MCF 10A (cell line): ENCODE measurements around the gene EXOG. TPM values are rescaled to one million over a fixed set of nuclear protein-coding genes. Genes with fewer than 3 reads are reported as not detected.
A peak's percentile ranks its signal among the peaks of the same experiment; 100 is the strongest.

ENCODE experiments used
- BruUV-seq: library from RNA; stranded (reverse); fragments of 400-500 nt; replicated peaks from 2 replicates; lab custom pipeline; 2021; lab: Mats Ljungman, UMichigan
- CTCF ChIA-PET: fragments of 300-600 bp; sonication (Branson Sonifier 250); formaldehyde crosslinking; extraction: SDS; loops from one replicate; lab custom pipeline; 2021; ENCODE audit warnings: antibody characterized with exemption, inconsistent platforms; lab: Yijun Ruan, JAX
- POLR2A ChIA-PET: fragments of 300-600, 350-650 bp; sonication (Branson Sonifier 250); formaldehyde crosslinking; extraction: SDS; loops from one replicate; lab custom pipeline; 2020; ENCODE audit warnings: antibody characterized with exemption, inconsistent platforms; lab: Yijun Ruan, JAX
- DNase-seq: peaks from one replicate; pipeline ENCODE4 v3.0.0-alpha.2; 2018; ENCODE audit not compliant: unreplicated experiment
- H3K27ac Mint-ChIP-seq: one replicate; pipeline ENCODE4 v1.8.0; 2022; ENCODE audit warnings: mild to moderate bottlenecking, low read depth, mixed read lengths; ENCODE audit not compliant: unreplicated experiment
- H3K27me3 Mint-ChIP-seq: one replicate; pipeline ENCODE4 v1.8.0; 2022; ENCODE audit warnings: mixed read lengths; ENCODE audit not compliant: insufficient read depth, unreplicated experiment
- H3K36me3 Mint-ChIP-seq: one replicate; pipeline ENCODE4 v1.8.0; 2022; ENCODE audit warnings: mild to moderate bottlenecking, moderate library complexity, mixed read lengths; ENCODE audit not compliant: insufficient read depth, unreplicated experiment
- H3K4me1 Mint-ChIP-seq: one replicate; pipeline ENCODE4 v1.8.0; 2022; ENCODE audit warnings: mixed read lengths; ENCODE audit not compliant: insufficient read depth, unreplicated experiment
- H3K4me3 Mint-ChIP-seq: one replicate; pipeline ENCODE4 v1.8.0; 2022; ENCODE audit warnings: mild to moderate bottlenecking, moderate library complexity, mixed read lengths; ENCODE audit not compliant: unreplicated experiment
- H3K9me3 Mint-ChIP-seq: one replicate; pipeline ENCODE4 v1.8.0; 2022; ENCODE audit warnings: mixed read lengths; ENCODE audit not compliant: unreplicated experiment
- intact Hi-C: fragments of 100-400 bp; cut with micrococcal nuclease; formaldehyde crosslinking; loops from 2 replicates; pipeline ENCODE4 v1.14.1; 2022
- total RNA-seq: library from RNA; stranded (reverse); gene quantifications from 2 replicates; pipeline ENCODE4 v1.2.3, GENCODE V29; 2022
- TF ChIP-seq, protein P1 (sequence below): fragments of 200-600 bp; IDR thresholded peaks from one replicate; pipeline ENCODE4 v1.8.0; 2022; ENCODE audit warnings: antibody characterized with exemption, mild to moderate bottlenecking; ENCODE audit not compliant: unreplicated experiment

The EXOG gene
- total RNA-seq, 1 experiment from 2014 or later, result 17.5 TPM

DNA sequence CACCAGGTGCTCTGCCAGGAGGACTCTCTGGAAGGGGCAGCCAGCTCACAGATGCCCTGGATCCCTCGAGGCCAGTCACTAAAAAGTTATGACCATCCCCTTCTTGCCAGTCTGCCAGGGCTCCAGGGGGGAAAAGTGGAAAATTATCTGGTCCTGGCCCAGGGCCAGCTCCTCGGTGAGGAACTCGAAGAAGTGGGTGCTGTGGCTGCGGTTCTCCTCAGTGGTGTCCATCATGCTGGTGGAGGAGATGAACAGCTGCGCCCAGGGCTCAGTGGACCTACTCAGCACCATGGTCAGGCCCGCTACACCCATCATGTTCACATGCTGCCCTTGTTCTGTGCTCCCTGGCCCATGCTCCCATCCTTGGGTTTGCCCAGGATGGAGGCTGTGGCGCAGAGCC is 19.2 kb downstream of the EXOG start:
- intact Hi-C loops, result no loop called here
- H3K36me3 Mint-ChIP-seq, result peaks cover 47% of the 10 kb centered on the region
- CTCF ChIA-PET, result interaction anchor here (0.9 to 13.8 kb wide), 6 partner anchors 19 to 515 kb away, joined by 3 to 239 read pairs (median 4); partner anchors contain the start of gene EXOG
- H3K27ac Mint-ChIP-seq, result no peak overlapping the region
- TF ChIP-seq, protein P1, sequence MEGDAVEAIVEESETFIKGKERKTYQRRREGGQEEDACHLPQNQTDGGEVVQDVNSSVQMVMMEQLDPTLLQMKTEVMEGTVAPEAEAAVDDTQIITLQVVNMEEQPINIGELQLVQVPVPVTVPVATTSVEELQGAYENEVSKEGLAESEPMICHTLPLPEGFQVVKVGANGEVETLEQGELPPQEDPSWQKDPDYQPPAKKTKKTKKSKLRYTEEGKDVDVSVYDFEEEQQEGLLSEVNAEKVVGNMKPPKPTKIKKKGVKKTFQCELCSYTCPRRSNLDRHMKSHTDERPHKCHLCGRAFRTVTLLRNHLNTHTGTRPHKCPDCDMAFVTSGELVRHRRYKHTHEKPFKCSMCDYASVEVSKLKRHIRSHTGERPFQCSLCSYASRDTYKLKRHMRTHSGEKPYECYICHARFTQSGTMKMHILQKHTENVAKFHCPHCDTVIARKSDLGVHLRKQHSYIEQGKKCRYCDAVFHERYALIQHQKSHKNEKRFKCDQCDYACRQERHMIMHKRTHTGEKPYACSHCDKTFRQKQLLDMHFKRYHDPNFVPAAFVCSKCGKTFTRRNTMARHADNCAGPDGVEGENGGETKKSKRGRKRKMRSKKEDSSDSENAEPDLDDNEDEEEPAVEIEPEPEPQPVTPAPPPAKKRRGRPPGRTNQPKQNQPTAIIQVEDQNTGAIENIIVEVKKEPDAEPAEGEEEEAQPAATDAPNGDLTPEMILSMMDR, result no peak
- H3K4me1 Mint-ChIP-seq, result no peaks in the 10 kb centered on the region
- no peak overlapping the region for H3K4me3 Mint-ChIP-seq
- H3K9me3 Mint-ChIP-seq, result no peaks in the 10 kb centered on the region
- H3K27me3 Mint-ChIP-seq, result no peaks in the 10 kb centered on the region
- POLR2A ChIA-PET, result no interaction called here
- DNase-seq, result no peak
- no TSS peak for BruUV-seq

DNA sequence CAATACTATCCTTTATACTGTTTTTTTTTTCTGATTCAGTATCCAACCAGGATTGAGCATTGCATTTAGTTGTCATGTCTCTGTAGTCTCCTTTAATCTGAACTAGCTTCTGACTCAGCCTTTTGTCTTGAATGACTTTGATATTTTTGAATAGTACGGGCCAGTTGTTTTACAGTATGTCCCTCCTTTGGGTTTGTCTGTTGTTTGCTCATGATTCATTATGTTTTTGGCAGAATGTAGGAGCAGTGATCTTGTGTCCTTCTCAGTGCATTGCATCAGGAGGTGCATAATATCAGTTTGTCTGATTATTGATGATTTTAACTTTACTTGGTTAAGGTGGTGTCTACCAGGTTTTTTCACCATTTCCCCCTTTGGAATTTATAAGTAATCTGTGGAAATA is 20.5 kb downstream of the EXOG start:
- H3K27me3 Mint-ChIP-seq, result no peaks in the 10 kb centered on the region
- POLR2A ChIA-PET, result no interaction called here
- DNase-seq, result peak; percentile 21
- intact Hi-C loops, result no loop called here
- no peaks in the 10 kb centered on the region for H3K9me3 Mint-ChIP-seq
- H3K4me1 Mint-ChIP-seq, result no peaks in the 10 kb centered on the region
- BruUV-seq, result no TSS peak
- peaks cover 43% of the 10 kb centered on the region for H3K36me3 Mint-ChIP-seq
- TF ChIP-seq, protein P1, result no peak
- CTCF ChIA-PET, result interaction anchor here (0.7 to 13.8 kb wide), 5 partner anchors 16 to 484 kb away, joined by 3 to 239 read pairs (median 3); no protein-coding TSS in a partner anchor
- H3K4me3 Mint-ChIP-seq, result no peak overlapping the region
- no peak overlapping the region for H3K27ac Mint-ChIP-seq

DNA sequence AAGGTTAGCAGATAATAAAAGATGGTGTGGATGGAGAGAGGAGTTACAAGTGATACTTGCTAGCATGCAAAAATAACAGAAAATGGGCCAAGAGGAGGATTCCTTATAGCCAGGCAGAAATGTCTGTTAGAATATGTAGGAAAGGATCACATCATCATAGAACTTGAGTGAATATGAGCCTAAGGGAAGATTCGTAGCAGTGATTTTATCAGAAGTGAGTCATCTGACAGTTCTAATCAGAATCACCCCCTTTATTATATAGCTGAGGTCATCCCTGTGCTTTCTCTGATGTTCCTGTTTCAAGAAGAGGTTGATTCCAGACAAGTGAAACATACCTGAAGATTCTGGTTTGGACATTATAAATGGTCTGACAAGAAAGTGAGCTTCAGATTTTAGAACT is 22.9 kb downstream of the EXOG start:
- no peaks in the 10 kb centered on the region for H3K4me1 Mint-ChIP-seq
- BruUV-seq, result no TSS peak
- H3K27ac Mint-ChIP-seq, result no peak overlapping the region
- H3K27me3 Mint-ChIP-seq, result no peaks in the 10 kb centered on the region
- H3K36me3 Mint-ChIP-seq, result peaks cover 55% of the 10 kb centered on the region
- CTCF ChIA-PET, result interaction anchor here (0.6 to 13.8 kb wide), 10 partner anchors 15 to 769 kb away, joined by 3 to 239 read pairs (median 16); no protein-coding TSS in a partner anchor
- TF ChIP-seq, protein P1, result no peak
- POLR2A ChIA-PET, result no interaction called here
- DNase-seq, result no peak
- no peaks in the 10 kb centered on the region for H3K9me3 Mint-ChIP-seq
- H3K4me3 Mint-ChIP-seq, result no peak overlapping the region
- intact Hi-C loops, result no loop called here

DNA sequence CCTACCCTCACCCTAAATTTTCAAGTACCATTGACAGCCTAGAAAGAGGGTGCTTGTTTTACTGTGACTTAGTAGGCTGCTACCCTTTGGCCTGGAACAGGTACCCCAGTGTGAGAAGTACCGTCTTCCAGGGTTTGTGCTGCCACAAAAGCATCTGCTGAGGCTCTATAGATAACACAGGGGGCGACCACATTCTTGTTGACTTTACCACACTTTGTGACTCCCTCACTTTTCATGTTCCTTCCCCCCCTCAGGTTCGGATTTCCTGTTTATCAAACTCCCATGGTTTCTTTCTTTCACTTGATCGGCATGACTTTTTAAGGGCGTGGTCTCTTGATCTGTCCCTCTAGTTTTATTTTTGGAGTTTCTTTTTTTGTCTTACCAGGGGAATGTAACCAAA is 23.5 kb downstream of the EXOG start:
- intact Hi-C loops, result no loop called here
- H3K4me1 Mint-ChIP-seq, result no peaks in the 10 kb centered on the region
- H3K27me3 Mint-ChIP-seq, result no peaks in the 10 kb centered on the region
- peaks cover 54% of the 10 kb centered on the region for H3K36me3 Mint-ChIP-seq
- no peaks in the 10 kb centered on the region for H3K9me3 Mint-ChIP-seq
- BruUV-seq, result no TSS peak
- ChIA-PET POLR2A (no interaction called here), CTCF (interaction anchor here (0.6 to 13.8 kb wide), 14 partner anchors 10 to 768 kb away, joined by 3 to 239 read pairs (median 26); no protein-coding TSS in a partner anchor)
- DNase-seq, result no peak
- H3K27ac Mint-ChIP-seq, result peak overlapping the region; percentile 31
- TF ChIP-seq, protein P1, result no peak
- no peak overlapping the region for H3K4me3 Mint-ChIP-seq
